Upper lobe of left lung (tissue), 6 donors: ENCODE measurements around the gene ARHGEF3. TPM values are rescaled to one million over a fixed set of nuclear protein-coding genes. Genes with fewer than 3 reads are reported as not detected.

ENCODE experiments used
- ATAC-seq, 2 donors: fragments of 200-7000 bp; cut with Tn5 transposase; one replicate each; pipeline ENCODE4 v1.9.1; 2022; ENCODE audit warnings: mild to moderate bottlenecking in 2 of 2, moderate library complexity in 2 of 2; ENCODE audit not compliant: low FRiP score in 2 of 2
- DNase-seq, 2 donors: peaks; one replicate each; pipeline ENCODE4 v3.0.0-alpha.2; 2019 to 2020
- H3K27ac ChIP-seq, 4 donors: fragments of 200-600 bp; sonication (generic); one replicate each; pipeline ENCODE4 v1.5.1; 2016 to 2019
- H3K27me3 ChIP-seq, 4 donors: fragments of 200-600 bp; sonication (generic); one replicate each; pipeline ENCODE4 v1.5.1; 2017 to 2019
- H3K36me3 ChIP-seq, 4 donors: fragments of 200-600 bp; sonication (generic); one replicate each; pipeline ENCODE4 v1.5.1; 2016 to 2019
- H3K4me1 ChIP-seq, 4 donors: fragments of 200-600 bp; sonication (generic); one replicate each; pipeline ENCODE4 v1.5.1; 2018 to 2019
- H3K4me3 ChIP-seq, 4 donors: fragments of 200-600 bp; sonication (generic); one replicate each; pipeline ENCODE4 v1.5.1; 2017 to 2019; ENCODE audit warnings: mild to moderate bottlenecking in 2 of 4, moderate library complexity in 1 of 4
- H3K9me3 ChIP-seq, 4 donors: fragments of 200-600 bp; sonication (generic); one replicate each; pipeline ENCODE4 v1.5.1; 2018 to 2019
- CTCF ChIP-seq, 6 experiments: fragments of 450-650 bp in 4 of 6; fragments of 200-600 bp in 2 of 6; sonication (generic) in 2 of 6; IDR thresholded peaks; one replicate each; pipeline ENCODE4 v1.5.1; 2016 to 2019; ENCODE audit warnings: antibody characterized with exemption in 6 of 6
- EP300 ChIP-seq, 4 donors: sonication (generic); formaldehyde crosslinking; IDR thresholded peaks; one replicate each; pipeline ENCODE4 v1.5.1; 2017; ENCODE audit warnings: antibody characterized with exemption in 4 of 4, control low read depth in 2 of 4
- POLR2A ChIP-seq, 4 donors: fragments of 450-650 bp; IDR thresholded peaks; one replicate each; pipeline ENCODE4 v1.5.1; 2016 to 2017; ENCODE audit warnings: antibody characterized with exemption in 4 of 4, mild to moderate bottlenecking in 2 of 4
- POLR2AphosphoS5 ChIP-seq, 2 donors: sonication (generic); formaldehyde crosslinking; IDR thresholded peaks; one replicate each; pipeline ENCODE4 v1.5.1; 2017; ENCODE audit warnings: antibody characterized with exemption in 2 of 2
- WGBS, 2 donors: methylation state at CpG; one replicate each; pipeline ENCODE4 v1.1.5; 2017 to 2018; 5-methylcytosine and 5-hydroxymethylcytosine counted together
- total RNA-seq, 6 donors: library from RNA; depleted of rRNA in 4 of 6; stranded (reverse); fragments of >200 nt in 4 of 6; gene quantifications; one replicate each; pipeline versions ENCODE4 v1.1.0 to v1.2.1, GENCODE V29; 2016 to 2021
- donor health status: DM: no; HTN: no; CAD: no; lungs with moderate emphysema.
- donor health status: DM: no; HTN: yes; CAD: no; lungs with severe emphysema.

Gene ARHGEF3
- total RNA-seq, 6 donors from 2014 or later, result 26.6 to 38.9 (median 30.0) TPM

- DNase-seq, result no peak
- ATAC-seq, result no peak
- WGBS, 2 donors, result 86 to 92% methylated on average over 2 of the region's 2 CpGs
- Histone ChIP-seq H3K36me3 (peaks cover 16 to 69% (median 39%) of the 10 kb centered on the region in 4 donors), H3K27ac (no peak overlapping the region), H3K27me3 (no peaks in the 10 kb centered on the region), H3K4me3 (no peak overlapping the region), H3K4me1 (peaks cover 4 to 23% (median 12%) of the 10 kb centered on the region in 4 donors), H3K9me3 (no peaks in the 10 kb centered on the region)
- TF ChIP-seq POLR2A (IDR thresholded peaks at IDR 0.05) (no peak), CTCF (IDR thresholded peaks at IDR 0.05) (no peak), POLR2AphosphoS5 (IDR thresholded peaks at IDR 0.05) (no peak), EP300 (IDR thresholded peaks at IDR 0.05) (no peak)
Measured at GRCh38 chr3:56747150-56747549, 54.6 kb downstream of the ARHGEF3 start.

GRCh38 chr3:56744016-56744415 is 57.7 kb downstream of the ARHGEF3 start:
- peaks cover 16 to 65% (median 41%) of the 10 kb centered on the region in 4 donors for H3K36me3 ChIP-seq

GRCh38 chr3:56742887-56743286 is 58.9 kb downstream of the ARHGEF3 start:
- H3K9me3 ChIP-seq, result no peaks in the 10 kb centered on the region
- DNase-seq (no peak), ATAC-seq (no peak)
- no peak overlapping the region for H3K27ac ChIP-seq
- 76 to 96% methylated on average over 3 of the region's 3 CpGs for WGBS, 2 donors
- H3K36me3 ChIP-seq, result peaks cover 17 to 62% (median 40%) of the 10 kb centered on the region in 4 donors
- no peaks in the 10 kb centered on the region for H3K27me3 ChIP-seq
- TF ChIP-seq POLR2A (IDR thresholded peaks at IDR 0.05) (no peak), EP300 (IDR thresholded peaks at IDR 0.05) (no peak)
- no peak overlapping the region for H3K4me3 ChIP-seq
- H3K4me1 ChIP-seq, result peaks cover 0 to 4% (median 0%) of the 10 kb centered on the region in 4 donors

More at GRCh38 chr3:56744016-56744415, 57.7 kb downstream of the ARHGEF3 start:
- ATAC-seq (no peak), DNase-seq (no peak)
- Histone ChIP-seq H3K9me3 (no peaks in the 10 kb centered on the region), H3K4me3 (no peak overlapping the region), H3K27ac (peak overlapping the region in 1 of 4 donors; percentile 30), H3K4me1 (peaks cover 0 to 5% (median under 1%) of the 10 kb centered on the region in 4 donors), H3K27me3 (no peaks in the 10 kb centered on the region)
- TF ChIP-seq POLR2AphosphoS5 (IDR thresholded peaks at IDR 0.05) (no peak), POLR2A (IDR thresholded peaks at IDR 0.05) (no peak), EP300 (IDR thresholded peaks at IDR 0.05) (no peak)
- WGBS, 2 donors, result 94 to 95% methylated on average over 5 of the region's 5 CpGs

- 91 to 94% methylated on average over 6 of the region's 6 CpGs for WGBS, 2 donors
- Histone ChIP-seq H3K4me3 (no peak overlapping the region), H3K36me3 (peaks cover 10 to 56% (median 27%) of the 10 kb centered on the region in 4 donors), H3K4me1 (peaks cover 0 to 4% (median 0%) of the 10 kb centered on the region in 4 donors), H3K27ac (no peak overlapping the region), H3K9me3 (no peaks in the 10 kb centered on the region), H3K27me3 (no peaks in the 10 kb centered on the region)
- DNase-seq (no peak), ATAC-seq (no peak)
- TF ChIP-seq POLR2AphosphoS5 (IDR thresholded peaks at IDR 0.05), result no peak
- TF ChIP-seq CTCF (IDR thresholded peaks at IDR 0.05), result no peak
- TF ChIP-seq POLR2A (IDR thresholded peaks at IDR 0.05), result no peak
- no peak for TF ChIP-seq EP300 (IDR thresholded peaks at IDR 0.05)
Measured at GRCh38 chr3:56739036-56739435, 62.7 kb downstream of the ARHGEF3 start.

- H3K27ac ChIP-seq, result no peak overlapping the region
- no peak for ATAC-seq
- H3K4me3 ChIP-seq, result no peak overlapping the region
- no peak for TF ChIP-seq CTCF (IDR thresholded peaks at IDR 0.05)
- TF ChIP-seq POLR2A (IDR thresholded peaks at IDR 0.05), result no peak
- TF ChIP-seq EP300 (IDR thresholded peaks at IDR 0.05), result no peak
- TF ChIP-seq POLR2AphosphoS5 (IDR thresholded peaks at IDR 0.05), result no peak
- H3K4me1 ChIP-seq, result no peaks in the 10 kb centered on the region
- DNase-seq, result no peak
- peaks cover 6 to 42% (median 18%) of the 10 kb centered on the region in 4 donors for H3K36me3 ChIP-seq
- no peaks in the 10 kb centered on the region for H3K27me3 ChIP-seq
- no peaks in the 10 kb centered on the region for H3K9me3 ChIP-seq
- WGBS, 2 donors, result 92 to 93% methylated on average over 10 of the region's 10 CpGs
Measured at GRCh38 chr3:56737006-56737405, 64.7 kb downstream of the ARHGEF3 start.

- Histone ChIP-seq H3K27me3 (no peaks in the 10 kb centered on the region), H3K9me3 (no peaks in the 10 kb centered on the region), H3K4me3 (no peak overlapping the region), H3K27ac (peak overlapping the region in 1 of 4 donors; percentile 23), H3K4me1 (no peaks in the 10 kb centered on the region), H3K36me3 (peaks cover 17 to 72% (median 46%) of the 10 kb centered on the region in 4 donors)
- no peak for DNase-seq
- TF ChIP-seq CTCF (IDR thresholded peaks at IDR 0.05) (no peak), EP300 (IDR thresholded peaks at IDR 0.05) (no peak), POLR2AphosphoS5 (IDR thresholded peaks at IDR 0.05) (no peak), POLR2A (IDR thresholded peaks at IDR 0.05) (no peak)
- ATAC-seq, result no peak
- 81 to 87% methylated on average over 8 of the region's 8 CpGs for WGBS, 2 donors
Measured at GRCh38 chr3:56732109-56732508, 69.6 kb downstream of the ARHGEF3 start.
